Tracheal epithelial cell (primary cell): ENCODE data around the gene TELO2. TPM values are rescaled to one million over a fixed set of nuclear protein-coding genes. Genes with fewer than 3 reads are reported as not detected.

Experiments used
- total RNA-seq: library from RNA; depleted of rRNA; stranded (reverse); fragments of >200 nt; gene quantifications from 2 replicates; pipeline ENCODE4 v1.2.1, GENCODE V29; 2014

TELO2 gene
- total RNA-seq = 7.2 and 8.9 TPM in 2 replicates

GRCh38 chr16:1492923-1493745 lies at the start of gene TELO2:
Gene TELO2 (plus strand): TSS chr16:1493360. CDS start chr16:1494282, 922 bp downstream.

GRCh38 chr16:1443980-1444729 lies 49.0 kb upstream of the TELO2 start, which contains the start of gene CCDC154:
Gene CCDC154 (minus strand): TSS chr16:1444556. CDS start chr16:1444322, 234 bp downstream.

GRCh38 chr16:1474796-1475551 lies 18.2 kb upstream of the TELO2 start, which contains the start of gene CLCN7:
Gene CLCN7 (minus strand): TSS chr16:1475028. CDS start chr16:1474974, 54 bp downstream.

GRCh38 chr16:1488619-1489018 lies 4.5 kb upstream of the TELO2 start, which contains the start of gene PTX4:
Gene PTX4 (minus strand): TSS chr16:1488944. CDS start chr16:1488909, 35 bp downstream.

GRCh38 chr16:1533443-1533951 lies 40.3 kb downstream of the TELO2 start, which contains the start of gene TMEM204:
Gene TMEM204 (plus strand): TSS chr16:1533666. CDS start chr16:1534276, 610 bp downstream.

Other genes with a start within 250 kb of the TELO2 start
- not detected in 2 replicates for gene TPSD1, start 237.3 kb upstream of the TELO2 start, total RNA-seq
- 39.9 and 50.1 TPM in 2 replicates for gene UBE2I, start 183.7 kb upstream of the TELO2 start, total RNA-seq
- gene BAIAP3, start 159.7 kb upstream of the TELO2 start, total RNA-seq = 0.24 and 0.85 TPM in 2 replicates
- gene TSR3, start 141.5 kb upstream of the TELO2 start, total RNA-seq = 114 and 120 TPM in 2 replicates
- 34.9 and 37.1 TPM in 2 replicates for gene GNPTG, start 141.4 kb upstream of the TELO2 start, total RNA-seq
- 2.3 and 4.1 TPM in 2 replicates for gene UNKL, start 78.7 kb upstream of the TELO2 start, total RNA-seq
- 14.7 and 16.1 TPM in 2 replicates for gene UQCC4, start 72.6 kb upstream of the TELO2 start, total RNA-seq
- not detected in 2 replicates for gene PERCC1, start 62.3 kb upstream of the TELO2 start, total RNA-seq
- 0.24 and 0.43 TPM in 2 replicates for gene CCDC154, start 48.8 kb upstream of the TELO2 start, total RNA-seq
- 56.5 and 80.7 TPM in 2 replicates for gene CLCN7, start 18.3 kb upstream of the TELO2 start, total RNA-seq
- 0.85 TPM in 1 of 2 replicates, not detected in the other for gene PTX4, start 4.4 kb upstream of the TELO2 start, total RNA-seq
- under 0.01 and 0.72 TPM in 2 replicates for gene TMEM204, start 40.3 kb downstream of the TELO2 start, total RNA-seq
- 13.9 and 17.8 TPM in 2 replicates for gene IFT140, start 118.7 kb downstream of the TELO2 start, total RNA-seq
- 4.0 and 6.5 TPM in 2 replicates for gene CRAMP1, start 119.0 kb downstream of the TELO2 start, total RNA-seq
- gene JPT2, start 184.9 kb downstream of the TELO2 start, total RNA-seq = 75.2 and 122 TPM in 2 replicates
- 20.0 and 22.2 TPM in 2 replicates for gene MAPK8IP3, start 212.8 kb downstream of the TELO2 start, total RNA-seq